ENCODE results near the gene RTRAF. TPM values are rescaled to one million over a fixed set of nuclear protein-coding genes. Genes with fewer than 3 reads are reported as not detected.

RTRAF gene
- total and polyA plus RNA-seq, 2 donors (not counting 1 experiment from before 2014, with no cell fraction given): 147 to 222 TPM

DNA sequence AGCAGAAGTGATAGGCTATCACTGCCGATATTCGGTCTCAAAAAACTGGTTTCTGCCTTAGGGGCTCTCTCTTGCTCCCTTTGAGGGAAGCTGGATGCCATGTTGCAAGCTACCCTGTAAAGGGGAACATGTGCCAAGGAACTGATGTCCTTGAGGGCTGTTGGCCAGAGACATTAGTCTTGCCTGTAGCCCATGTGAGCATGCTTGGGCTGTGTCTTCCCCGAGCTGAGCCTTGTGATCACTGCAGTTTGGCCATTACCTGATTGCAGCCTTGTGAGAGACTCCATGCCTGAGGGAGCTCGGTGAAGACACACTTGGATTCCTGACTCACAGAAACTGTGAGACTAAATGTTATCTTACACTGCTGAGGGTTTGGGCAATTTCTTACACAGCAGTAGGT is 18.8 kb downstream of the RTRAF start:
- TF ChIP-seq, protein P1, sequence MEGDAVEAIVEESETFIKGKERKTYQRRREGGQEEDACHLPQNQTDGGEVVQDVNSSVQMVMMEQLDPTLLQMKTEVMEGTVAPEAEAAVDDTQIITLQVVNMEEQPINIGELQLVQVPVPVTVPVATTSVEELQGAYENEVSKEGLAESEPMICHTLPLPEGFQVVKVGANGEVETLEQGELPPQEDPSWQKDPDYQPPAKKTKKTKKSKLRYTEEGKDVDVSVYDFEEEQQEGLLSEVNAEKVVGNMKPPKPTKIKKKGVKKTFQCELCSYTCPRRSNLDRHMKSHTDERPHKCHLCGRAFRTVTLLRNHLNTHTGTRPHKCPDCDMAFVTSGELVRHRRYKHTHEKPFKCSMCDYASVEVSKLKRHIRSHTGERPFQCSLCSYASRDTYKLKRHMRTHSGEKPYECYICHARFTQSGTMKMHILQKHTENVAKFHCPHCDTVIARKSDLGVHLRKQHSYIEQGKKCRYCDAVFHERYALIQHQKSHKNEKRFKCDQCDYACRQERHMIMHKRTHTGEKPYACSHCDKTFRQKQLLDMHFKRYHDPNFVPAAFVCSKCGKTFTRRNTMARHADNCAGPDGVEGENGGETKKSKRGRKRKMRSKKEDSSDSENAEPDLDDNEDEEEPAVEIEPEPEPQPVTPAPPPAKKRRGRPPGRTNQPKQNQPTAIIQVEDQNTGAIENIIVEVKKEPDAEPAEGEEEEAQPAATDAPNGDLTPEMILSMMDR (conservative IDR thresholded peaks at IDR 0.05 in 1 of 2, IDR thresholded peaks at IDR 0.05 in 1 of 2; ENCODE audit: low read depth in 1 of 2, low read length in 2 of 2): no peak
- TF ChIP-seq EZH2 (IDR thresholded peaks at IDR 0.05; ENCODE audit: low read length, missing control alignments): no peak
- DNase-seq (ENCODE audit: low read depth in 2 of 2): no peak
- Histone ChIP-seq H3K79me2 (ENCODE audit: control insufficient read depth, insufficient read depth, low read length) (peaks cover 5% of the 10 kb centered on the region), H2AFZ (ENCODE audit: low read length) (no peak overlapping the region), H3K9me3 (ENCODE audit: control insufficient read depth, insufficient read depth, low read depth, low read length) (no peaks in the 10 kb centered on the region), H3K4me1 (ENCODE audit: control insufficient read depth, extremely low read depth, insufficient read depth, low read length) (peaks cover under 1% of the 10 kb centered on the region), H3K4me2 (ENCODE audit: extremely low read depth, insufficient read depth, low read length) (no peak overlapping the region), H4K20me1 (ENCODE audit: control insufficient read depth, extremely low read depth, insufficient read depth, low read length) (no peaks in the 10 kb centered on the region), H3K27ac (ENCODE audit: insufficient read depth, low read length) (no peak overlapping the region), H3K36me3 (ENCODE audit: control insufficient read depth, insufficient read depth, low read length) (peaks cover 37% of the 10 kb centered on the region), H3K9ac (ENCODE audit: insufficient read depth, low read length) (no peak overlapping the region), H3K4me3 (replicated peaks in 1 of 4; ENCODE audit: control extremely low read depth in 1 of 4, insufficient read depth in 1 of 4, low read depth in 3 of 4, low read length in 4 of 4) (no peak overlapping the region), H3K27me3 (ENCODE audit: control insufficient read depth, insufficient read depth, low read length) (no peaks in the 10 kb centered on the region)

DNA sequence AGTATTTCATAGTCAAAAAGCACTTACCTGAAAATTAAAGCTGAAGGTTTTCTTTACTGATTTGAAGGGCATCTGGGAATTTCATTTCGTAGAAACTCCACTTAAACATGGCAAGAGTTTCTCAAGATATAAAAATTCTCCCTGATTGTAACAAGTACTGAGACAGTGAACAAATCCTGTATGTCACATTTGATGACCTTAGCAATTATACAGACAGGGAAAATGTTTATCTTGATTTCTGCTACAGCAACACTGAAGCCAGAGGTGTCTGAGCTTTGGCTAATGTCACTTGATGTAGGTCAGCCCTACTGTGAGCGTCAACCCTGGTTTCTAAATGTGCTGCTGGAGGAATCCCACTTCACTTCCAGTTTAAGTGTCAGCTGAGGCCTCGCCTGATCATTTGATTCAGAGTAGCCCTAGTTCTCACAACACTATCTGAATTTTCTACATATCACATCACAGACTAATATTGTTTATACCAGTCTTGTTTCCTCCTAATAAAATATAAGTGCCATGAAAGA is 20.9 kb downstream of the RTRAF start:
- Histone ChIP-seq H3K9ac (ENCODE audit: insufficient read depth, low read length) (no peak overlapping the region), H3K4me2 (ENCODE audit: extremely low read depth, insufficient read depth, low read length) (no peak overlapping the region), H3K4me3 (replicated peaks in 1 of 4; ENCODE audit: control extremely low read depth in 1 of 4, insufficient read depth in 1 of 4, low read depth in 3 of 4, low read length in 4 of 4) (no peak overlapping the region), H4K20me1 (ENCODE audit: control insufficient read depth, extremely low read depth, insufficient read depth, low read length) (no peaks in the 10 kb centered on the region), H3K9me3 (ENCODE audit: control insufficient read depth, insufficient read depth, low read depth, low read length) (no peaks in the 10 kb centered on the region), H2AFZ (ENCODE audit: low read length) (no peak overlapping the region), H3K27ac (ENCODE audit: insufficient read depth, low read length) (no peak overlapping the region), H3K27me3 (ENCODE audit: control insufficient read depth, insufficient read depth, low read length) (no peaks in the 10 kb centered on the region), H3K4me1 (ENCODE audit: control insufficient read depth, extremely low read depth, insufficient read depth, low read length) (peaks cover 6% of the 10 kb centered on the region), H3K79me2 (ENCODE audit: control insufficient read depth, insufficient read depth, low read length) (peaks cover 5% of the 10 kb centered on the region), H3K36me3 (ENCODE audit: control insufficient read depth, insufficient read depth, low read length) (peaks cover 43% of the 10 kb centered on the region)
- DNase-seq (ENCODE audit: low read depth in 2 of 2): no peak
- TF ChIP-seq, protein P1 (conservative IDR thresholded peaks at IDR 0.05 in 1 of 2, IDR thresholded peaks at IDR 0.05 in 1 of 2; ENCODE audit: low read depth in 1 of 2, low read length in 2 of 2): no peak
- TF ChIP-seq EZH2 (IDR thresholded peaks at IDR 0.05; ENCODE audit: low read length, missing control alignments): no peak

DNA sequence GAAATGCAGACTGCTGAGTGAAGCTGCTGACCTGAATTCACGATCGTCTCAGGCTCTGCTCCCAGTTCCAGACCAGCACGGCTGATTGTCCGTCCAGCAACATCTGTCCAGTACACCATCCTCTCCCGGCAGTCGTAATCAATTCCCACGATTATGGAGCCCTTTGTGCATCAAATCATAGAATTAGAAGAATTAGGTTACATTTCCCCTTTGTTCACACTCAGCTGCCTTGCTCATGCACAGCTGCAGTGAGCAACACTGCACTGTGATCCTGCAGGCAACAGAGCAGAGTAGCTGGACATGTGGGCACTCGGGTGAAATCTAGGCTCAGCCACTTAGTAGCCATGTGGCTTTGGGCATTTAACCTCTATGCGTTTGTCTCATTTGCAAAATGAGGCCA is 22.2 kb downstream of the RTRAF start:
- H2AFZ ChIP-seq (ENCODE audit: low read length): no peak overlapping the region
- no peak overlapping the region for H3K27ac ChIP-seq (ENCODE audit: insufficient read depth, low read length)
- TF ChIP-seq, protein P1 (conservative IDR thresholded peaks at IDR 0.05 in 1 of 2, IDR thresholded peaks at IDR 0.05 in 1 of 2; ENCODE audit: low read depth in 1 of 2, low read length in 2 of 2): no peak
- TF ChIP-seq EZH2 (IDR thresholded peaks at IDR 0.05; ENCODE audit: low read length, missing control alignments): no peak
- peaks cover 5% of the 10 kb centered on the region for H3K79me2 ChIP-seq (ENCODE audit: control insufficient read depth, insufficient read depth, low read length)
- H3K9me3 ChIP-seq (ENCODE audit: control insufficient read depth, insufficient read depth, low read depth, low read length): no peaks in the 10 kb centered on the region
- H3K27me3 ChIP-seq (ENCODE audit: control insufficient read depth, insufficient read depth, low read length): no peaks in the 10 kb centered on the region
- H3K36me3 ChIP-seq (ENCODE audit: control insufficient read depth, insufficient read depth, low read length): peaks cover 39% of the 10 kb centered on the region
- H3K4me3 ChIP-seq (replicated peaks in 1 of 4; ENCODE audit: control extremely low read depth in 1 of 4, insufficient read depth in 1 of 4, low read depth in 3 of 4, low read length in 4 of 4): no peak overlapping the region
- H3K4me1 ChIP-seq (ENCODE audit: control insufficient read depth, extremely low read depth, insufficient read depth, low read length): peaks cover 6% of the 10 kb centered on the region
- DNase-seq (ENCODE audit: low read depth in 2 of 2): no peak
- H3K9ac ChIP-seq (ENCODE audit: insufficient read depth, low read length): no peak overlapping the region
- no peak overlapping the region for H3K4me2 ChIP-seq (ENCODE audit: extremely low read depth, insufficient read depth, low read length)
- no peaks in the 10 kb centered on the region for H4K20me1 ChIP-seq (ENCODE audit: control insufficient read depth, extremely low read depth, insufficient read depth, low read length)

Data from fibroblast of lung (primary cell).